GM06990 (cell line): ENCODE results near the gene DNM1.
"Not testable (repeated sequence)": the region's sequence is repeated elsewhere in the genome, so short reads cannot be mapped to it uniquely, and the experiment has no call there.

Experiments used
- DNase-seq: peaks from one replicate; pipeline ENCODE4 v3.0.0-alpha.2; 2011; ENCODE audit not compliant: insufficient read length; ENCODE audit errors: extremely low read depth
- H3K27me3 ChIP-seq: replicated peaks from 2 replicates; pipeline ENCODE4 v1.6.0; 2011; ENCODE audit warnings: low read length; ENCODE audit not compliant: control insufficient read depth, insufficient read depth
- H3K36me3 ChIP-seq: 2 replicates; pipeline ENCODE4 v1.5.1; 2011; ENCODE audit warnings: low read length; ENCODE audit not compliant: control insufficient read depth, insufficient read depth
- H3K4me3 ChIP-seq: replicated peaks from 2 replicates; pipeline ENCODE4 v1.5.1; 2011; ENCODE audit warnings: low read depth, mild to moderate bottlenecking, control low read depth, low read length
- CTCF ChIP-seq: IDR thresholded peaks from 2 replicates; pipeline ENCODE4 v1.5.1; 2011; ENCODE audit warnings: low read length, control low read depth, mild to moderate bottlenecking, inconsistent platforms; ENCODE audit not compliant: insufficient read depth, poor library complexity, severe bottlenecking

DNM1 gene

GRCh38 chr9:128275198-128276007, 72.2 kb downstream of the DNM1 start, which contains the start of gene GOLGA2:
Gene GOLGA2 (minus strand): TSS chr9:128276007. CDS start chr9:128275976, 31 bp downstream.
- TF ChIP-seq CTCF = no peak
- DNase-seq = no peak

GRCh38 chr9:128276008-128276573, 72.9 kb downstream of the DNM1 start, which contains the start of gene SWI5:
Gene SWI5 (plus strand): TSS chr9:128276276.
- DNase-seq = peak; percentile 97
- no peak for TF ChIP-seq CTCF
- peak within 1 kb of the TSS; percentile 85 for H3K4me3 ChIP-seq
- peaks cover 9% of the 10 kb centered on the region for H3K36me3 ChIP-seq
- no peaks in the 10 kb centered on the region for H3K27me3 ChIP-seq

More at GRCh38 chr9:128275198-128276007, 72.2 kb downstream of the DNM1 start, which contains the start of gene GOLGA2:
- Histone ChIP-seq H3K4me3 (peak within 1 kb of the TSS; percentile 85), H3K36me3 (peaks cover 10% of the 10 kb centered on the region), H3K27me3 (no peaks in the 10 kb centered on the region)

GRCh38 chr9:128276574-128277270, 73.5 kb downstream of the DNM1 start:
- TF ChIP-seq CTCF = no peak
- no peak for DNase-seq

GRCh38 chr9:128279088-128280073, 76.2 kb downstream of the DNM1 start:
- not testable (repeated sequence) for H3K36me3 ChIP-seq, DNase-seq, H3K27me3 ChIP-seq, H3K4me3 ChIP-seq

More at GRCh38 chr9:128276574-128277270, 73.5 kb downstream of the DNM1 start:
- peaks cover 4% of the 10 kb centered on the region; the same call in 1 of the 2 replicates for H3K36me3 ChIP-seq
- H3K4me3 ChIP-seq = peak overlapping the region; percentile 69
- H3K27me3 ChIP-seq = no peaks in the 10 kb centered on the region

- DNase-seq = no peak
- no peak for TF ChIP-seq CTCF
- H3K27me3 ChIP-seq = no peaks in the 10 kb centered on the region
- no peak overlapping the region for H3K4me3 ChIP-seq
- no peaks in the 10 kb centered on the region for H3K36me3 ChIP-seq
Measured at GRCh38 chr9:128280084-128280622, 77.0 kb downstream of the DNM1 start.
